ENCODE data around the gene GFI1. TPM values are rescaled to one million over a fixed set of nuclear protein-coding genes. Genes with fewer than 3 reads are reported as not detected.
"Not testable (repeated sequence)": the region's sequence is repeated elsewhere in the genome, so short reads cannot be mapped to it uniquely, and the experiment has no call there.

Gene GFI1
- total RNA-seq, result 0.35 TPM in 1 of 2 replicates, not detected in the other

DNA sequence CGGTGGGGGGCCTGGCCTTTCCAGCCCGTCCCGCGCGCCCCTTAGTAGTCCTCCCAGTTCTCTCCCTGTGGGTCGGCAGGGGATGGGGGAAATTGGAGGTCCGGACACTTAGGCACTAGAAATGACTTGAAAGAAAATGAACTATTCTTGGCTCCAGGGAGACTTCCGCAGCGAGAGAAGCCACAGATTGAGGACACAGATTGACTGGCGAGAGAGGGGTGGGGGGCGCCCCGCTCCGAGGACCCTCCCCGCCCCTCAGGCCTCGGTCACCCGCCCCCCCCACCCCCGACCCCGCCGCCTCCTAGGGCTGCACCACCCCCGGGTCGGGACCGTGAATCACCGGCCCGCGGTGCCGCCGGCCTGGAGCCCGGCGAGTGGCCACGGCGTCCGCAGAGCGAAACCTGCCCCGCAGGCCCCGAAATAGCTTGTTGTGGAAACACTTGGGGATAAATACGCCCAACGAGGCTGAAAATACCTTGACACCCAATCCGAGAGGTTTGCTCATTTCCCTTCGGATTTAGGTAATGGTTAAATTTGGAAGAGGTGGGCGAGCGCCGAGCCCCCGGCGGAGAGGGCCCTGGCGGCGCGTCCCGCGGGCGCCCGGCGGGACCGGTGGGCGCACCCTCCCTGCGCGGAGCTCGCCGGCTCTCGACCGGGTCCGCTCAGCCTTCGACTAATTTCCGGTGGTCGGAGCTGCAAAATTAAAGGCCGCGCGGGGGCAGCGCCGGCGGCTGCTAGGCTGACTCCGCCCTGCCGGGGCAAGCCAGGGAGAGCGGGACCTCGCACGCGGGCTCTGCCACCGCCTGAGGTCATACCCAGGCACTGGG is at the start of gene GFI1:
TSS of gene GFI1 (minus strand) at position 675 of the 827 bp plus-strand sequence. CDS start 3,438 bp downstream, outside the sequence.
- no peak for DNase-seq (ENCODE audit: extremely low read depth, low read depth, low spot score)

DNA sequence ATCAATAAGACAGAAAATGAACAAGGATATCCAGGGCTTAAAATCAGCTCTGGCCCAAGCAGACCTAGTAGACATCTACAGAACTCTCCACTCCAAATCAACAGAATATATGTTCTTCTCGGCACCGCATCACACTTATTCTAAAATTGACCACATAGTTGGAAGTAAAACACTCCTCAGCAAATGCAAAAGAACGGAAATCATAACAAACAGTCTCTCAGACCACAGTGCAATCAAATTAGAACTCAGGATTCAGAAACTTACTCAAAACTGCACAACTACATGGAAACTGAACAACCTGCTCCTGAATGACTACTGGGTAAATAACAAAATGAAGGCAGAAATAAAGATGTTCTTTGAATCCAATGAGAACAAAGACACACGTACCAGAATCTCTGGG is 45.6 kb upstream of the GFI1 start:
- DNase-seq (ENCODE audit: extremely low read depth, low read depth, low spot score), result not testable (repeated sequence)

DNA sequence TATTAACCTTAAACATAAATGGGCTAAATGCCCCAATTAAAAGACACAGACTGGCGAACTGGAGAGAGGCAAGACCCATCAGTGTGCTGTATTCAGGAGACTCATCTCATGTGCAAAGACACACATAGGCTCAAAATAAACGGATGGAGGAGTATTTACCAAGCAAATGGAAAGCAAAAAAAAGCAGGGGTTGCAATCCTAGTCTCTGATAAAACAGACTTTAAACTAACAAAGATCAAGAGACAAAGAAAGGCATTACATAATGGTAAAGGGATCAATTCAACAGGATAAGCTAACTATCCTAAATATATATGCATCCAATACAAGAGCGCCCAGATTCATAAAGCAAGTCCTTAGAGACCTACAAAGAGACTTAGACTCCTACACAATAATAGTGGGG is 45.2 kb upstream of the GFI1 start:
- DNase-seq (ENCODE audit: extremely low read depth, low read depth, low spot score), result not testable (repeated sequence)

DNA sequence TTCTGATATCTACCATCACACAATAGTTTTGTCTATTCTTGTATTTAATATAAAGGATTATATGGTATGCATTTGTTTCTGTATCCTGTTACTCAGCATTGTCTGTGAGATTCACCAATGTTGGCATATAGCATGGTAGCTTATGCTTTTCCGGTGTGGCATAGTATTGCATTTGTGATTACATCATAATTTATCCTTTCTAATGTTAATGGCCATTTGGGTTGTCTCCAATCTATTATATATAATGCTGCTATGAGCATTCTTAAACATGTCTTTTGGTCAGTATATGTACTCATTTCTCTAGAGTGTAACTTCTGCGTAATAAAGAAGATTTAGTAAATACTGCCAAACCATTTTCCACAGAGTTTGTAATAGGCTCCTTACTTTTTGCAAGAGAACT is 40.9 kb upstream of the GFI1 start:
- DNase-seq (ENCODE audit: extremely low read depth, low read depth, low spot score), result no peak

DNA sequence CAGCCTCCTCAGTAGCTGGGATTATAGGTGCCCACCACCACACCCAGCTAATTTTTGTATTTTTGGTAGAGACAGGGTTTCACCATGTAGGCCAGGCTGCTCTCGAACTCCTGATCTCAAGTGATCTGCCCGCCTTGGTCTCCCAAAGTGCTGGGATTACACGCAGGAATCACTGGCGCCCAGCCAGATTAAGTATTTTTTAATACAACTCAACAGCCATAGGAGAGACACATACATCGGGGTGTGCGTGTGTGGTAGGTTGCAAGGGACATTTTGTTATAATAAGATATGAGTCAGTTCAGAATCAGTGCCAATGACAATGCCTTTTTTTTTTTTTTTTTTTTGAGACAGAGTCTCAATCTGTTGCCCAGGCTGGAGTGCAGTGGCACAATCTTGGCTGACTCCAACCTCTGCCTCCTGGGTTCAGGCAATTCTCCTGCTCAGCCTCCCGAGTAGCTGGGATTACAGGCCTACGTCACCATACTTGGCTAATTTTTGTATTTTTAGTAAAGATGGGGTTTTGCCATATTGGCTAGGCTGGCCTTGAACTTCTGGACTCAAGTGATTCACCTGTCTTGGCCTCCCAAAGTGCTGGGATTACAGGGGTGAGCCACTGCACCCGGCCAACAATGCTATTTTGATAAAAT is 38.3 kb upstream of the GFI1 start:
- not testable (repeated sequence) for DNase-seq (ENCODE audit: extremely low read depth, low read depth, low spot score)

DNA sequence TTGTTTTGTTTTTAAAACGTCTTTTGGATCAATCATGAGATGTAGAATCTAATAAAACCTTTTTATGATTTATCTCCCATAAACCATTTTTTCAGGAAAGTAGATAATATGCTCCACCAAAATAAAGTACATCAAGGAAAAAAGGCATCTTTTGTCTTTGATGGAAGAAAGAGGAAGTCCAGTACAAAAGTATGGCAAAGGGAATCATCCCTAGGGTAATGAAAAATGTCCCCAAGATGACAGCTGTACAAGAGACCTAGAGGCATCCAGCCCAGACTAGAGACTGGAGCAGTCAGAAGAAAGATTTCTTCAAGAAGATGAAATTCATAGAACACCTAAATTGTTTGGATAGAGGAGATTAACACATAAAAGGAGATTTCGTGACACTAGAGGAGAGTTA is 32.3 kb upstream of the GFI1 start:
- no peak for DNase-seq (ENCODE audit: extremely low read depth, low read depth, low spot score)

DNA sequence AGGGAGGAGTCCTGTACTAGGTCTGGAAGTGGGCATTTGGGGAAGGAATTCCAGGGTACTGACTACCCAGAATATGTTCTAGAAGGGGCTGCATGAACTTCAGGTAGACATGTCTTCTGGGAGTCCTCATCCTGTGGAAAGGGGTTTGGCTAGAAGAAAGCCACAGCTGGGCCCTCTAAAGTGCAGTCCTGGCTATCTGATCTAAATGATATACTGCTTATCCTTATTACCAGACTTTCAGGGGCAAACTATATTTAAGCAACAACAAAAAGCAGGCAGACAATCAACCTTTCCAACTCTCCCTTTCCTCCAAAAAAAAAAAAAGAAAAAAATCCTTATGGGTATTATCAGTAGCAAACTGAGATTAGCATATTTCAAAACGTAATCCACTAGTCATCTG is 29.8 kb upstream of the GFI1 start:
- DNase-seq (ENCODE audit: extremely low read depth, low read depth, low spot score), result no peak

DNA sequence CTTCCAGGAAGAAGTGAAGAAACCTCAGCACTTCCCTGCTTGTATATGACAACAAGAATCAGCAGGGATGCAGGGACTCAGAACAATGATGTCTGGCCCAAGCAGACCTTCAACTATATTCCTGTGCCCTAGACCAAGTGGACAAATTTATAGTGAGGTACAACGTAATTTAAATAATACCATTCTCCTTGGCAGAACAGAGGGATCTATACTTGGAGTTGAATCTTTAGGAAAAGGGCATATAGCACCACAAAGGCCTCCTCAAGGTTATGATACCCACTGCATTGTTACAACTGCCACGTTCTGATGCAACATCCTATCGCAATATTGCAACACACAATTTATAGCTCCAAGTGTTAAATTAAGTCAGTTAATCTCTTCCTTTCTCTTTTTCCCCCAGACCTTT is 29.1 kb upstream of the GFI1 start:
- no peak for DNase-seq (ENCODE audit: extremely low read depth, low read depth, low spot score)

DNA sequence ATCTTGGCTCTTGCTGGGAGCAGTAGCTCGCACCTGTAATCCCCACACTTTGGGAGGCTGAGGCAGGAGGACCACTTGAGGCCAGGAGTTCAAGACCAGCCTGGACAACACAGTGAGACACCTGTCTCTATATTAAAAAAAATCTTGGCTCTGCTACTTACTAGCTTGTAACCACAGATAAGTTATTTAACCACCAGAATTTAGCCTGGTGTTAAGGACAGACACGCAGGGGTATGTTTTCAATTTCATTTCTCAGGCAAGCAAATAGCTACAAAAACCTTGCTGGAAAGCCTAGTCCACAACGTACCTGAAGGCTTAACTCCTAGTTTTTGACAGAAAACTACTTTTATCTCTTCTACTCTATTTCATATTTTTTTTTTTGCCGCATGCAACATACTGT is 24.8 kb upstream of the GFI1 start:
- DNase-seq (ENCODE audit: extremely low read depth, low read depth, low spot score), result no peak

DNA sequence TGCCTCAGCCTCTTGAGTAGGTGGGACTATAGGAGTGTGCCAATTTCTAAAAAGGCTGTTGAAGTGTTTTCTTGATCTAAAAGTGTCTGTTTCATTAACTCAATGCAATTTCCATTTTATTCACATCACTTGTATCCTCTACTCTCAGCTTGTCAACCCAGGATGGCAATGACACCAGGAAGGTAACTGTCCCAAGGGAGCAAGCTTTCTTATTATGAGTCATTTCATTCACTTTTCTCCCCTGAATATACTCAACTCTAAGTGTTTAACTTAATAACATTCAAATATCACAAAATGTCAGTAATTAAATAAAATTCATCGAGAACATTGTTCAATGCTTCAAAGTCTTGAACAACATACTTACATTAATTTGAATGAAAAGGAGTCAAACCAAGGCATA is 22.9 kb upstream of the GFI1 start:
- no peak for DNase-seq (ENCODE audit: extremely low read depth, low read depth, low spot score)

DNA sequence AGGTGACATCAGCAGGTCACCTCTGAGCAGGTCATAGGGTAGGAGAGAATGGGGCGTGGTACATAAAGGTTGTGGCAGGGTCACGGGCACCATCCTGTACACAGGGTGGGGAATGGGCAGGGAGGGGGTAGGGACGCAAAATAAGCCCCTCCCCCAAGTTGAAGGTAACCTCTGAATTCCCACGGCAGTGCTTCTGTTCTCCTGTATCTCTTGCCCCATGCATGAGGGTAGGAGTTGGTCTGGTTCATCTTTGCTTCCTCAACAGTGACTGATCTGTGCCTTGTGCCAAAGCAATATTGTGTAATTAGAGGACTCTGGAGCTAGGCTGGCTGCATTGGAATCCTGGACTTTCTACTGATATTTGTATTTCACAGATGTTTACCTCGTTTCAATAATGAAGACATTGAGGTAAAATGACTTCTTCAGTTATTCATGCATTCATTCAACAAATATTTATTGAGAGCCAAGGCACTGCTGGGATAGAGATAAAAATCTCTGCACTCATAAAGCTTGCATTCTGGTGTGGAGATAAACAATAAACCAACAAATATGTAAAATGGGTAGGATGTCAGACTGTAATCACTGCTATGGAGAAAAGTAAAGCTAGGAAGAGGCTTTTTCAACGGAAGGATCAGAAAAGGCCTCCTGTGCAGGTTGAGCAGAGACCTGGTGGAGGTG is 18.4 kb upstream of the GFI1 start:
- no peak for DNase-seq (ENCODE audit: extremely low read depth, low read depth, low spot score)

DNA sequence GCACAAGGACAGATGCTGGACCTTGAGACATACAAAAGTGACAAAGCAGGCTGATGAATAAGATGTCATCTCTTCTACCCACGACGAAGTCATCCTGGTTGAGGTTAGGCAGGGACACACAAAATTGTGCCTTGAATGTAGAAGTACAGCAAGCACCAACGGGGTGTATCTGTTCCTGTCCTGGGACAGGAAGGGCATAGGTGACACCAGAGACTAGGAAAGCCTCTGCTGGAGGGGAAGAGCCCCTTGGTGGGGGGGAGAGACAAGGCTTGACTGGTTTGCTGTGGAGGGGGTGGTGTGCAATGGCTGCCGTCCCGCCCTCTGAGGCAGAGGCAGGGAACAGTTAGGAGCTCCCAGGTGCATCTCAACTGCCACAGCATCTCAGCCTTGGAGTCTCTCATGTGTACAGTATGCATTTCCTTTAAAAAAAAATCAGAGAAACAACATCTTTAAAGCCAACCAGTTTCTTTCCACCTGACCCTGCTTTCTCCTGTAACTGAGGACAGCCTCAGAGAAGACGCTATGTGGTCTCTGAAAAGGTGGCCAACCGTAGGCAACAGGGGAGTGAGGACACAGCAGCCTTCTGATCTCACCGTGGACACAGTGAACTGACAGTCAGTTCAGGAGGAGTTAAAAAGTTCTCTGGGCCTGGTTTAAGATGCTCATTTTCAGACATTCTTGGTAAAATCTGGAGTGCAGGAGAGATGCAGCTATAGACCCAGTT is 17.7 kb upstream of the GFI1 start:
- no peak for DNase-seq (ENCODE audit: extremely low read depth, low read depth, low spot score)

DNA sequence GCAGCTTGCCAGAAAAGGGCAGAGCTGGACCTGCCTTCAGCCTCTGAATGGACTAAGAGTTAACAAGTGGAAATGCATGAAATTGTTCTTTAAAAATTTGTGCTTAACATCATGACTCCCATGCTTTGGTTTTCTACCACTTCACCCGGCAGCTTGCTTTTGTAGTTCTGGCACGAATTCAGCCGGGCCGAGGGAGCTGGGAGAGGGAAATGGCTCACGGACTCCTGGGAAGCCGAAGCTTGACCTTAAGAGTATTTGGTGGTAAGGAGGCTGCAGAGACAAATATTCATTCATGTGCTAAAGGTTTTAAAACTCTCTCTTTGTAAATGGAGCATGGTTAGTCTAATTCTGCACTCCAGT is 17.2 kb upstream of the GFI1 start:
- no peak for DNase-seq (ENCODE audit: extremely low read depth, low read depth, low spot score)

DNA sequence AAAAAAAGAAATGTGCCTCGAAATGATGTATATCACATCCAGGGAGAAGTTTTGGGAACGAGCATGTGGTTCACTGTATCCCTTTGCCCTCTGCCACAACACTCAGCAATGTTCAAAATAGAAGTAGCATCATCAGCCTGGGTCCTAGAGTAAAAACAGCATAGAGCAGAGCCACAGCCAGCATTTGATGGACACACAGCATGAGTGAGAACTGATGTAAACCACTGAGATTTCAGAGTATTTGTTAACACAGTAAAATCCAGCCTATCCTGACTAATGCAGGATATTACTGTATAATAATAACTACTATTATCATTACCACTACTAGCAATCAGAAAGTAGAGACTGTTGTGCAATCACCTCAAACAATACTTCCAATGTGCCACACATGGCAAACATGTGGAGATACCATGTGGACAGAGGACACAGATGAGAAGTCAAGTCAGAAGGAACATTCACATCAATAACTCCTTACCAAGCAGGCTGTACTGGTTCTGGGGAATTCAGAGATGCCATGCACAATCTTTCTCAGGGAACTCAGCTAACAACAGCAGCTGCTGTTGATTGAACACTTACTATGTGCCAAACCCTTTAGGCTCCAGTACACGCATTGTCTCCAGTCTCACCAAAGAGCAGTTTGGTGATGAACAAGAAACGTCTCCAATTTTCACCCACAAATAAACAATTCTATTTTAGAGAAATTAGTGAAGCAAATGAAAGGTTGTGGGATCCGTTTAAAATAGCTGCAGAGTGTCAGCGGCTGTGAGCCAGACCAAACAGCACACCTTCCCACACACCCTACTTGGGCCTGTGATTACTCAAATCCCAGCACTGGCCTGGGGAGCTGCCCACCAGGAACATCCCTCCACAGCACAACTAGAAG is 16.6 kb upstream of the GFI1 start:
- DNase-seq (ENCODE audit: extremely low read depth, low read depth, low spot score), result no peak

DNA sequence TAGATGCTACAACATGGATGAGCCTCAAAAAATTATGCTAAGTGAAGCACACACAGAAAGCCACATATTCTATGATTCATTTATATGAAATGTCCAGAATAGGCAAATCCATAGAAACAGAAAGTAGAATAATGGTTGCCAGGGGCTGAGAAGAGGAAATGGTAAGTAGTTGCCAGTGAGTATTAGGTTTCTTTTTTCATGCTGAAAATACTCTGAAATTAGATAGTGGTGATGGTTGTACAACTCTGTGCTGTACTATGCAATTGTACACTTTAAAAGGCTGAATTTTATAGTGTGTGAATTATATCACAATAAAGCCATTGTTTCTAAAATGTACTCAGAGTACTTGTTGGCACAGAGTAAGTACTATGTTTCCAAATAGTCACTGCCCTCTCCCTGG is 15.5 kb upstream of the GFI1 start:
- no peak for DNase-seq (ENCODE audit: extremely low read depth, low read depth, low spot score)

DNA sequence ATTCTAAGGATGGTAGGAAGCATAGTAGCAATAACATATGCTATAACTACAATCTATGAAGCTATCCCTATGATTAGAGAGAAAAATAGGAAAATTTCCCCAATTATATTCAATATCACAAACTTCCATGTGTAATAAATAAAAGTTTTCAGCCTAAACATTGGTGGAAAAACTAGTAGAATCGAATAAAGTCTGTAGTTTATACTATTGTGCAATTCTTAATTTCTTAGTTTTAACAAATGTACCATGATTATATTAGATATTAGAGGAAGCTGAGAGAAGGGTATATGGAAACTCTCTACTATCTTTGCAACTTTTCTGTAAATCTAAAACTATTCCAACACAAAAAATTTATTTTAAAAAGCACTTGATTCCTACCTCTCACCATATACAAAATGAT is 13.8 kb upstream of the GFI1 start:
- no peak for DNase-seq (ENCODE audit: extremely low read depth, low read depth, low spot score)

DNA sequence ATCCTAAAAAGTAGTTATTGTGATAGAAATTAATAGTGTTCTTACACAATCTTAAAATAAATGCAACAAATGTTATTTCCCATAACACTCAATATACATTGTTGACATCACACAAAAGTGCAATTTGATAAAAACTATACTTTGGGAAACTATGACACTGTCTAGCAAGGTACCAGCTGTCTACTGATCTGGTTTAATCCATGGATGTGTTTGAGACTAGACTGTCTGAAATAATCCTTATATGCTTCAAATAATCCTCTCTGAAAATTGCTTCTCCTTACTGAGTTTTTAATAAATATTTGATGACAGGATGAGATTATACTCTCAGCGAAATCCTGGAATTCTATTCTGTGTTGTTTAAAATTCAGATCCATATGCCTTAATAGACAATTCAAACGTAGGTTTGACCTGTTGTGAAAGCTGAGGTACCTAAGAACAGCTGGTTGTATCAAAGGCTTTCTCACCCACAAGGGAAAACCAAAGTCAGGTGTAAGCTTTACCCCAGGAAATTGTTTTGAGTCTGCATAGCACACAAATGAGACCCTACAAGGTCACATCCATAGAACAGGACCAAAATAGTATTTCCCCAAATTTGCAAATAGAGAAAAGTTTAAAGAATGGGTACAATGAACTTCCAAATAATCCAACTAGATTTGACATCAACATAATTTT is 8.8 kb upstream of the GFI1 start:
- no peak for DNase-seq (ENCODE audit: extremely low read depth, low read depth, low spot score)

DNA sequence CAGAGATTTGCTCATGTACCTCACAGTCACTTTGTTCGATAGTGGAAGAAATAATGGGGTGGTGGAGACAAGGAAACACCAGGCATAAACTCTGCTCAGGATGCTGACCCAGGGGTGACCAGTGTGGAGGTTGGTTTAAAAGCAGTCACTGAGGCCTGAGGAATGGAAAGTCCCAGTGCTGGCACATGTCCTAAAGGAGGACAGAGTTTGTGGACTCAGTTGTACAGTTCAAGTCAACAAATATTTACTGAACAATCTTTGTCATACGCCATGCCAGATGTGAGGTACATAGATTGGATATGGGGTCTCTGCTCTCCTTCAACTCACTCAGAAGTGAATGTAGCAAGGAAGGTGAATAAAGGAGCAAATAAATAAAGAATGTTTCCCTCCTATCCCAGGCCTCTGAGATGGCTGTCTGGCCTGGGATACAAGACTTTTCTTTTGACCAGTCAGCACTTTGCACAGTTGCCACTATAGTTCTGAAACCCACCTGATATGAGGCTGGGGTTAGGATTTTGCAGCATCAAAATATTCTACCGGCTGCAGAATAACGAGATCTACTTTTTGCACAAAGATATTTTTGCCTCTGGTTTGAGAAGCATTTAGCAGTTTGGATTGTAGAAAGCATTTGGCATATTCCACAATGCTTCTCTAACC is 7.9 kb upstream of the GFI1 start:
- DNase-seq (ENCODE audit: extremely low read depth, low read depth, low spot score), result no peak

DNA sequence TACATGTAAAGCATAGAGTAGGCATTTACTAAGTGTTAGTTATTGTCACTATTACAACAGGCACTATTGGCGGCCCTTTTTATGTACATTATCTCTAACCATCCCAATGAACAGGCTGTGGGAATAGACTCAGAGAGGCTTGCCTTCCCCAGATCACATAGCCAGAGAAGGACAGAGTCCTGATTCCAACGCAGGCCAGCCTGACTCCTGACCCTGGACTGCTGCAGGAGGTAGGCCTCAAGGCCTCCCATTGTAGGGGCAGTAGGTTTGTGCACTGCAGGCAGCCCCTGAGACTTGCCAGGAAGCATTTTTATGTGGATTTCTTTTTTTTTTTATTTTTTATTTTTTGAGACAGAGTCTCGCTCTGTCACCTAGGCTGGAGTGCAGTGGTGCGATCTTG is 6.4 kb upstream of the GFI1 start:
- DNase-seq (ENCODE audit: extremely low read depth, low read depth, low spot score), result no peak
